ENCODE measurements around the gene EPHA5.

Gene EPHA5

DNA sequence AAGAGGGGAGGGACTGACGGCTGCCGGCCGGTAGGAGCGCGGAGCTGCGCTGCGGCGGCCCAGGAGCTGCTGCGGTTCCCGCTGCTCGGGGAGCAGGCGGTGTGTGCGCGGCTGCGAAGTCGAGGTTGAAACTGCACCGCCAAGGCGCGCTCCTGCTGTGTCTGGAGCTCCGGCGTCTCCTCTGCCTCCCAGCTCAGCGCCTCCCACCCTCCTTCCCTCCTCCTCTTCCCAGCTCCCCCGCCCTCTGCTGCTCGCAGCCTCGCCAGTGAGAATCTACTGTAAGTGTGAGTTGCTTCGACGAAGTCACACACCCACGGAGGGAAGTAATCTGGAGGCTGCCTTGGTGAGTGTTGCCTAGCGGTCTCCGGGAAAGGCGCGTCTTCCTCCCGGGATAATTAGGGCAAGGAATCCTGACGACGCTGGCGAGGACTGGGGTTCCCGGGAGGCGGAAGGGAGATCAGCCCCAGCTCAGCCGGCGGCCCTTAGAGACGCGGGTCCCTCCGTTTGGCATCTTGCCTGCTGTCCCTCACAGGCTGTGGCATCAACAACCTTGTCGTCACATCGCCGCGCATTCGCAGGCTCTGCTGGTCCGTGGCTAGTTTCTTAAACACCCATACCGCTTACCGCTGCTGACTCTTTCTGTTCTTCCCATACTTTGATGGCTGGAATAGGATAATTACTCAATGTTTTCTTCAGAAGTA, at the start of gene EPHA5:
Gene EPHA5 (minus strand): TSS at position 159 of the 701 bp plus-strand sequence. CDS start 747 bp downstream, outside the sequence.
- in situ Hi-C loops (cut with MboI; ENCODE audit: low sequenced_read_pairs), result no loop called here
- peak; percentile 78 to 84 for DNase-seq (ENCODE audit: low spot score in 2 of 2)
- no peaks in the 10 kb centered on the region for H3K36me3 ChIP-seq (replicated peaks)
- H3K27me3 ChIP-seq (ENCODE audit: low read depth), result peaks cover 48% of the 10 kb centered on the region
- peaks cover 14% of the 10 kb centered on the region for H3K4me1 ChIP-seq
- no peaks in the 10 kb centered on the region for H3K9me3 ChIP-seq
- H3K4me3 ChIP-seq, result peak within 1 kb of the TSS; percentile 21

DNA sequence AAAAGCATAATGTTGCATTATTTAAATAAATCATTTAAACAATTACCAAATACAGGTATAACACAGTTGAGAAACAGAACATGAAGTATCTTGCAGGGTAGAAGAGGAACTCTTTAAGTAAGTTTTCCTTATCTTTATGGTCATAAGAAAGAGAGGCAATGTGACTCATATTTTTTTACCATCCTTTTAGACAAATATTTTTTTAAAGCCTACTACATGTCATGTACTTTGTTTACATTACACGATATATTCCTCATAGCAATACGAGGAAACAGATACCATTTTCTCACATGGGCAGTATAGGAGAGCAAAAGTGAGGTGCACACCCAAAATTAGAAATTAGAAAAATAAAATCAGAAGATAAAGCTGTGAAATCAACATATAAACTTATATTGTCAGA, 49.3 kb upstream of the EPHA5 start:
- in situ Hi-C loops (cut with MboI; ENCODE audit: low sequenced_read_pairs), result no loop called here
- no peak for DNase-seq (ENCODE audit: low spot score in 2 of 2)

DNA sequence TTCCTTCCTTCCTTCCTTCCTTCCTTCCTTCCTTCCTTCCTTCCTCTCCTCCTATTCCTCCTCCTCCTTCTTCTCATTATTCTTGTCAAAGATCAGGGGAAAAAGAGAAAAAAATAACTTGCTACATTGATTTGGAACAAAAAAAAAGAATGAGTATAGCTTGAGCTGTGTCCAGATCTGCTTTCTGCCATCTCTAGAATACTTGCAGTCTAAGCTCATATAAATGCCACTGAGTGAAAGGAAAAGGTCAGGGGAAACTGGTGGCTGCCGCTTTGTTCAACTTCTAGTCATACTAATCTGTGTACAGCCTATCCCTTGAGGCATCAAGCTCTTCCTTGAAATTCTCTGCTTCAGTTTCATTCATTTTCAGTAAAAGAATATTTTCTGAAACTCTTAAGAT, 28.3 kb upstream of the EPHA5 start:
- no peak for DNase-seq (ENCODE audit: low spot score in 2 of 2)
- Histone ChIP-seq H3K9me3 (no peaks in the 10 kb centered on the region), H3K36me3 (replicated peaks) (no peaks in the 10 kb centered on the region), H3K4me3 (no peak overlapping the region), H3K27me3 (ENCODE audit: low read depth) (no peaks in the 10 kb centered on the region), H3K4me1 (no peaks in the 10 kb centered on the region)
- in situ Hi-C loops (cut with MboI; ENCODE audit: low sequenced_read_pairs), result no loop called here

More for the DNA sequence above, 49.3 kb upstream of the EPHA5 start:
- H3K9me3 ChIP-seq, result no peaks in the 10 kb centered on the region
- H3K4me3 ChIP-seq, result no peak overlapping the region
- H3K4me1 ChIP-seq, result no peaks in the 10 kb centered on the region
- H3K27me3 ChIP-seq (ENCODE audit: low read depth), result no peaks in the 10 kb centered on the region
- H3K36me3 ChIP-seq (replicated peaks), result no peaks in the 10 kb centered on the region

DNA sequence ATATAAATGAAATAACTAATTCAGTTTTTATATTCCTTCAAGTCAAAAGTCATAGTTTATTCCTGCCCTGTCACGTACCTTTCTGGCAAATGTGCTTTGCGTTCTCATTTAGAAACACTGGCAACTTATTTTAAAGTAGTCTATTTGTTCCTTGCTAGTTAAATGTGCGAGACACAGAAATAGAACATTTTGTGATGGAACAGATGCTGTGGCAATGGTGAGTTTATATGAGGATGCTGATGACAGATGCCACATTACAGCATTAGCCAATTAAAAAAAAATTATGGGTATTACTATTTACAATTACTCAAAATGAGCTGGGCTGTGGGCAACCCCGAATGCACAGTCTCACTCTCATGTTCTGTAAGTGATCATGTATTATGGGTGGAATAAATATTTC, 26.1 kb upstream of the EPHA5 start:
- H3K36me3 ChIP-seq (replicated peaks), result no peaks in the 10 kb centered on the region
- no peaks in the 10 kb centered on the region for H3K27me3 ChIP-seq (ENCODE audit: low read depth)
- DNase-seq (ENCODE audit: low spot score in 2 of 2), result no peak
- no peaks in the 10 kb centered on the region for H3K4me1 ChIP-seq
- H3K9me3 ChIP-seq, result no peaks in the 10 kb centered on the region
- in situ Hi-C loops (cut with MboI; ENCODE audit: low sequenced_read_pairs), result no loop called here
- no peak overlapping the region for H3K4me3 ChIP-seq

DNA sequence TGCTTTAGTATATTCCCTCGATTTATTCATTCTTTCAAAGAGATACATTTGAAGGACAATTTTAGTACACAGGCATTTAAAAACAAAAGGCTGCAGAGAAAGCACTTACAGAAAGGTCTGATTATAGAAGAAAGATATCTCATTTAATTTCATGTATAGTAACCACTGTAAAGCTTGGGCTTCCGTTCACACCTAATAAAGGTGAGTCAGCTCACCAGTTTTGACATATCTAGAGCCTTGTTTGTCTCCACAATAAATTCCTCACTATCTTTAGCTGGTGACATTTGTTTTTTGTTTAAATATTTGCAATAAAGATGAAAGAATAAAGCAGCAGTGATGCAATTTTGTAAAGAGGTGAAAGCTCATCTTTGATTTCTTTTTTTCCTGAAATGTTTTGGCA, 1.1 kb upstream of the EPHA5 start:
- H3K27me3 ChIP-seq (ENCODE audit: low read depth), result peaks cover 48% of the 10 kb centered on the region
- in situ Hi-C loops (cut with MboI; ENCODE audit: low sequenced_read_pairs), result no loop called here

DNA sequence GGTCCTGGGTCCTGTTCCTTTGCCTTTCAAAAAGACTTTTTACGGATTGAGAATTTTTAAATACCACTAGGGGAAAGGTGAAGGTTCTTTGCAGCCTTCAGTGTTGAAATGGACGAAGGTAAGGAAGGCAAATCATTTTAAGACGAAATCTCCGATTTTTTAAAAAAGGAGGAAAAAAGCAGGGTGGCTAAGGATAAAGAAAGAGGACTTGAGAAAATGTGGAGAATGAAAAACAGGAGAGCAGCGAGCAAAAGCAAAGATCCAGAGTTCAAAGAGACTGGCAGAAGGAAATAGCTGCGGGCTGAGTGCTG, 314 bp downstream of the EPHA5 start:
- in situ Hi-C loops (cut with MboI; ENCODE audit: low sequenced_read_pairs), result no loop called here
- DNase-seq (ENCODE audit: low spot score in 2 of 2), result no peak
- Histone ChIP-seq H3K4me3 (peak overlapping the region; percentile 21), H3K36me3 (replicated peaks) (no peaks in the 10 kb centered on the region), H3K9me3 (no peaks in the 10 kb centered on the region), H3K27me3 (ENCODE audit: low read depth) (peaks cover 50% of the 10 kb centered on the region), H3K4me1 (peaks cover 14% of the 10 kb centered on the region)

More for the DNA sequence above, 1.1 kb upstream of the EPHA5 start:
- Histone ChIP-seq H3K4me1 (peaks cover 14% of the 10 kb centered on the region), H3K4me3 (no peak overlapping the region), H3K9me3 (no peaks in the 10 kb centered on the region), H3K36me3 (replicated peaks) (no peaks in the 10 kb centered on the region)
- no peak for DNase-seq (ENCODE audit: low spot score in 2 of 2)

DNA sequence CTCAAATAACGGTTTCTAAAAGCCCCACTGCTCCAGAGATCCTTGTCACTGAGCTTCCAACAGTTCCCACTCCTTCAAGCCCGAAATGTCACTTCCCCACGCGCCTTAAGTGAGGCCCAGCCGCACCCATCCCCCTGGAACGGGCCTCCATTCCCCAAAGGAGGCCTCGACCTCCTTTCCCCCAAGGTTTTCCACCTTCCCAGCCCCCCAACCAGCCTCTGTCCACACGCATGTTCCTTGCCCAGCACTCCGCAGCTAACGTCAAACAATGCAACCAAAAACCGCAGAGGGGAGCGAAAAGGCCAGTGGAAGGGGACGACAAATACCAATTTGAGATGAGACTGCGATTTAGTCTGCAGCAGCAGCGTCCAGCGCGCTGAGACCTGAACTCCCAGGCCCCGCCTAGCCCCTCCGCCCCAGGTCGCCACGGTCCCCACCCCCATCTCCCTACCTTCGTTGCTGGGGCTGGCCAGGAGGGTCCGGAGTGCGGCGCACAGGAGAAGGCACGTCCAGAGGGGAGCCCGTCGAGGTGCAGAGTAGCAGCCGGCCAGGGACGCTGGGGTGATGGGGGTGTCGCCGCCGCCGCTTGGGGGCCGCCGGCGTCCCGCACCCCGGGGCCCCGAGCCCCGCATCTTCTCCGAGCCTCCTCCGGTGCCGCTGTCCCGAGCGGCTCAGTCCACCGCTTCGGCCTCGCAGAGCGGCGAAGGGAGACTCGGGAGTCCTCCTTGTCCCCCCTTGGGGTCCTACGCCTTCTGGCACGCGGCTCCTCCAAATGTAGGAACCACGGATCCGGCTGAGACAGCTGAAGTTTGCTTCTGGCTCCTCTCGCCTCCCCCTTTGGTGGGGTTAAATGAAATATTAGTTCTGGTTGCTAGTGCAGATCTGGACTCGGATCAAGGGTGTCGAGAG, 924 bp downstream of the EPHA5 start:
- in situ Hi-C loops (cut with MboI; ENCODE audit: low sequenced_read_pairs), result no loop called here
- Histone ChIP-seq H3K36me3 (replicated peaks) (no peaks in the 10 kb centered on the region), H3K4me3 (peak overlapping the region; percentile 21), H3K9me3 (no peaks in the 10 kb centered on the region), H3K27me3 (ENCODE audit: low read depth) (peaks cover 56% of the 10 kb centered on the region), H3K4me1 (peaks cover 14% of the 10 kb centered on the region)
- peak in 1 of 2 experiments; percentile 37 for DNase-seq (ENCODE audit: low spot score in 2 of 2)

DNA sequence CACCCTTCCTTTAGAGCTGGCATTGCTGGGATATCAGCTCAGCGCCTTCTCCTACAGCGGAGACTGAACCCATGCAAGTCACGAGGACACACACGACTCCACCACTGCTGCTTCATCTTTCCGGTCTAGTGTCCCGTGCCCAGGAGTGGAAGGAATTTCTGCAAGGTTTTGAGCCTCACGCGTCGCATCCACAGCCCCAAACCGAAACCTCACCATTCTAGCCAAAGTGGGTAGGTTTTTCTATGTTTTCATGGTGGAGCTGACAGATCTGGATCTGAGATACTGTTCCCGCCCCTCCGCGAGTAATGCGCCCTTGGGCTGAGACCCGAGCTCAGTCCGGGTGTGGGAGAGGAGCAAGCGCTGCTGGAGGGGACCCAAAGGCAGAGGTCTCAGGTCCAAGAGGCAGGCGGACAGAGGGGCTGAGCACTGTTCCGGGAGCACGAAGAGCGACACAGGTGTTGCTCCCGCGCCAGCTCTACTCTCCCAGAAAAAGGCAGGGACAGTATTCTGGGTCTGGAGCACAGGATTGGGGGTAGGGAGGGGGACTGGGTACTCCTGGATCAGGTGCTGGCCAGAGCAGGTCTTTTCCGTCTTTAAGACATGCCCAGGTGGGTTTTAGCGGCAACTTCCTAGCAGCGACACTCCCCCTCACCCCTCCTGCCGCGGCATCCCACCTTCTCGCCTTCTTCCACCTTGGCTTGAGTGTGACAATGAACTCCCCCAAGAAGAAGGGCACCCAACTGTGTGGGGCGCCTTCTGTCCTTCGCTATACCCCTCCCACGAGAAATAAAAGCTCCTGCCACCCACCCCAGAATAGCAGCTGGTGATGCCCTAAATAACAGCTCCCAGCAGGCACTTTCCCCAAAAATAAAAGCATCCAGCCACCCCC, 1.8 kb downstream of the EPHA5 start:
- peak in 1 of 2 experiments; percentile 21 for DNase-seq (ENCODE audit: low spot score in 2 of 2)
- in situ Hi-C loops (cut with MboI; ENCODE audit: low sequenced_read_pairs), result no loop called here
- Histone ChIP-seq H3K4me1 (peaks cover 14% of the 10 kb centered on the region), H3K36me3 (replicated peaks) (no peaks in the 10 kb centered on the region), H3K9me3 (no peaks in the 10 kb centered on the region), H3K4me3 (no peak overlapping the region), H3K27me3 (ENCODE audit: low read depth) (peaks cover 63% of the 10 kb centered on the region)

DNA sequence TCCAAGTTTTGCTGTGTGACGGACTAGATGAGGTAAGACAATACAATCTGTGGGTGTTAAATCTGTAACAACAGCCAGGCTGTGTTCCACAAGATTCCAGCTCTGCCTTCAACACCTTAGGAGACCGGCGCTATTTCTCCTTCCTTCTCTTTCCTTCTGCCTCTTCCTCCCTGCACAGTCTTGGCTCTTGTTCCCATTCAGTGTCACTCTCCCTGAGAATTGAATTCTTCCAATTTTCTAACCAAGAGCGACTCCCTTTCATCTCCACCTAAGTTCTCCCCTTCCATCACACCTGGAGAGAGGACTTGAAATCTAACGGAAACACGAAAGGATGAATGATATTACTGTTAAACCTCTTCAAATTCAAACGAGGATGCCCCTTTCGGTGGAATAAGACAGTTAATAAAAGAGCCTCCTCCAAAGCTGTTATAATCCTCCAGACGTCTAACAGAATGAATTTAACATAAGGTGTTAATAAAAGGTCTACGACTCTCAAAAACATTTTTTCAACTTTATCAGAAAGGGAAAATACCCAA, 2.7 kb downstream of the EPHA5 start:
- Histone ChIP-seq H3K4me1 (peaks cover 14% of the 10 kb centered on the region), H3K4me3 (no peak overlapping the region)
- in situ Hi-C loops (cut with MboI; ENCODE audit: low sequenced_read_pairs), result no loop called here

DNA sequence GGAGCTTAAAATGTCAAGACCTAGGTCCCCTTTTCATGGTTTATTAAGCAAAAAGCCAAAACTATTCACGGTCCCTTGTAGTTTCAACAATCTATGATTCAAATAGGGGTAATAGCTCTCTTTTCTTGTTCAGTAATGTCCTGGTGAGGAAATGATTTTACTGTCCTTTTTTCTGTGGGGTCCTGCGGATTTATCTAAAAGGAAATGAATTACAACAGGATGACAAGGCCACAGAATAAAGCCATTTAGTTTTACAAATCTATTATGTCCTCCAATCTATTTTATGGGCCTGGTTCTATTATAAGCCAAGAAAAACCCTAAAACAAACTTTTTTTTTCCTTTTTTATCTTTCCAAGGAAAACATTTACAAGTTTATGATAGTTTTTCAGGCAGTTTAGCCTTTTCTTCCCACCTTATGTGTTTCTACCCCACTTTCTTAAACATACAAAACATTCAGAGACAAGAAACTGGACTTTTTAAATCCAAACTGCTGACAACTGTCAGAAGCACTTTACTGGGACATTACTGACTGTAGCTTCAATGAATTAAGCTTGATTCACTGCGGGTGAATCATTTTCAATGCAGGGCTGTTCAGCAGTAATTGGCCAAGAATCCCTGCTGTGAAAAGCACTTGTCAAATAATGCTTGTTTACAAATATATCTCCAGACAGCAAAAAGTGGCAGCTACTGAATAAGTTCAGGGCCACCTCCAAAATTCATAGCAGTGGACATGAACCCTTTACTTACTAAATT, 4.3 kb downstream of the EPHA5 start:
- Histone ChIP-seq H3K9me3 (no peaks in the 10 kb centered on the region), H3K36me3 (replicated peaks) (no peaks in the 10 kb centered on the region), H3K4me1 (peaks cover 14% of the 10 kb centered on the region), H3K4me3 (no peak overlapping the region), H3K27me3 (ENCODE audit: low read depth) (peaks cover 67% of the 10 kb centered on the region)
- DNase-seq (ENCODE audit: low spot score in 2 of 2), result peak; percentile 17 to 54
- in situ Hi-C loops (cut with MboI; ENCODE audit: low sequenced_read_pairs), result no loop called here

More for the DNA sequence above, 2.7 kb downstream of the EPHA5 start:
- no peaks in the 10 kb centered on the region for H3K9me3 ChIP-seq
- peaks cover 67% of the 10 kb centered on the region for H3K27me3 ChIP-seq (ENCODE audit: low read depth)
- DNase-seq (ENCODE audit: low spot score in 2 of 2), result no peak
- no peaks in the 10 kb centered on the region for H3K36me3 ChIP-seq (replicated peaks)

DNA sequence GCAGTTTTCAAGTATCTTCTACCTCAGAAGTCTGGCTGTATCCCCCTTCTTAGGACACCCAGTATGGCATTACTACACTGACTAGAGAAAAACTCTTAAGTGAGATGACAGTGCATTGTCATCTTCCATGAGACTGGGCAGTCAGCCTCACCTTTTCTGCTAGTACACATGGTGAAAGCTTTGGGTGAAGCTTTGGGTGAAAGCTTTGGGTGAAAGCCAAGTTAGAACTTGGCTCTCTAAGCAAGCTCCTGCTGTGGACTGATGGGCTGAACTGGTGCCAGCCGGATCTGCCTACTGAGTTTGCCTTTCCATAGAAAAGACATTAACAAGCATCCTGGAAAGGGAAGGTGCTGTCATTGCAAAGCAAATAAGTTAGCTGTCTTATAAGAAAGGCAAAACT, 8.8 kb downstream of the EPHA5 start:
- Histone ChIP-seq H3K36me3 (replicated peaks) (no peaks in the 10 kb centered on the region), H3K4me1 (no peaks in the 10 kb centered on the region; the same call in 1 of the 2 replicates), H3K27me3 (ENCODE audit: low read depth) (peaks cover 34% of the 10 kb centered on the region), H3K9me3 (no peaks in the 10 kb centered on the region), H3K4me3 (no peak overlapping the region)
- in situ Hi-C loops (cut with MboI; ENCODE audit: low sequenced_read_pairs), result no loop called here
- DNase-seq (ENCODE audit: low spot score in 2 of 2), result no peak

DNA sequence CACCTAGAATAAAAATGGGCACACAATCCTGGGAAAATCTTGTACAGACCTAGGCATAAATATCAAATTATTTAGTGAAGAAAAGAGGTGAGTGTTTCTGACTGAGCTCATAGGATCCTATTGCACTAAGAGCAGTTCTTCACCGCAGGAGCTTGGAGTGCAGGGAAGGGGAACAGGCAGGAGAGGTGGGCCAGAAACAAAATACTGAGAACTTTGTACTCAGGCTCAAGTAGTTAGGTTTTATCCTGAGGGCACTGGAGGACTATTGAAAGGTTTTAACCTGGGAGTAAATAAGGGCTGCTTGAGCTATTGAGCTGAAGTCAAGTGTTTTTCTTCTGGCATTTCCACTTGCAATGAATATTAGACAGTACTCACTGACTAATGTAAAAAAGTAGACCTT, 12.2 kb downstream of the EPHA5 start:
- DNase-seq (ENCODE audit: low spot score in 2 of 2), result no peak
- H3K36me3 ChIP-seq (replicated peaks), result no peaks in the 10 kb centered on the region
- no peaks in the 10 kb centered on the region; the same call in 1 of the 2 replicates for H3K4me1 ChIP-seq
- in situ Hi-C loops (cut with MboI; ENCODE audit: low sequenced_read_pairs), result no loop called here
- H3K9me3 ChIP-seq, result no peaks in the 10 kb centered on the region
- peaks cover 16% of the 10 kb centered on the region for H3K27me3 ChIP-seq (ENCODE audit: low read depth)
- no peak overlapping the region for H3K4me3 ChIP-seq

DNA sequence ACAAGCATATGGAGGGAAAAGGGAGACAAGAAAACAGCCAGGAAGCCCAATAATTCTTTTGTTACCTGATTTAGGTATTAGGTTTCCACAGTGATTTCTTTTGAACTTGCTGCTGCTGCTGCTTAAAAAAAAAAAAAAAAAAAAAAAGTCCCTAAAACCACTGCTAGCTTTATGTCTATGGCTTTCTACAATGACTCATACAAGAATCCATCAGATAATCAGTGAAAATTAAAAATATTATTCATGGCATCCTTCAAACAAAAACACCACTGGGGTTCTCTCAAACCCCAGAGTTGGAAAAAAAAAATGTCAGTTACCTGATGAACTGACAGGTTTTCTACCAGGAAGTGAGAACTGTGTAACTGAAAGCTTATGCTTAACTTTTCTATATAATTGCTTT, 14.3 kb downstream of the EPHA5 start:
- Histone ChIP-seq H3K4me3 (no peak overlapping the region), H3K9me3 (no peaks in the 10 kb centered on the region), H3K36me3 (replicated peaks) (no peaks in the 10 kb centered on the region), H3K4me1 (no peaks in the 10 kb centered on the region; the same call in 1 of the 2 replicates), H3K27me3 (ENCODE audit: low read depth) (peaks cover 3% of the 10 kb centered on the region)
- in situ Hi-C loops (cut with MboI; ENCODE audit: low sequenced_read_pairs), result no loop called here
- no peak for DNase-seq (ENCODE audit: low spot score in 2 of 2)

Measured in HAP-1 (cell line).